ENCODE data around the gene MSH5. TPM values are rescaled to one million over a fixed set of nuclear protein-coding genes. Genes with fewer than 3 reads are reported as not detected.

The MSH5 gene
- total and polyA plus RNA-seq, 9 of the 15 experiments (the other 6 are each of a cell fraction or from before 2014, with no cell fraction given), result 12.5 to 104 (median 46.6) TPM

DNA sequence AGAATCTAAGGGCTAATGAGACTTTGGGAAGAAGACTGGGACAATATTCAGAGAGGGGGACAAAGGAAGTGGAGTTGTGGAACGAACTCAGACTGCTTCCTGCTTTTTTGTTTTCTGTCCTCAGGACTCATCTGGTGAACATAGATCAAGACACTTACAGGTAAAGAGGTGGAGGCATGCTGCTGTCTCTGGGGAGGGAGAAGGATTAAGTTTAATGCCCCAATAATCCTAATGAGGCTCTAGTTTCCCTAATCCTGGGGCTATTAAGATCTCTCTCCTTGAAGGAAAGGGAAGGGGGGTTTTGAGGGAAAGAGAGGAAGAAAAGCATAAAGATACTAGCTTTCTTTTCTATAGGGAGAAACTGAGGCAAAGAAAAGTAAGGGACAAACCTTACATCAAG lies 4.6 kb downstream of the MSH5 start:
- WGBS (ENCODE audit: insufficient coverage, low coverage, missing lambda C conversion rate), result 52% methylated on average over 1 of the region's 1 CpG

More for the DNA sequence above, 4.6 kb downstream of the MSH5 start:
- Histone ChIP-seq H3K27me3 (ENCODE audit: control insufficient read depth in 2 of 2, insufficient read depth in 2 of 2, low read length in 2 of 2) (no peaks in the 10 kb centered on the region), H3K4me2 (ENCODE audit: insufficient read depth, low read length) (peak overlapping the region; percentile 12; the same call in 1 of the 2 replicates), H3K9me3 (replicated peaks; ENCODE audit: control insufficient read depth, insufficient read depth, low read depth, low read length) (no peaks in the 10 kb centered on the region), H3K79me2 (ENCODE audit: control insufficient read depth, insufficient read depth, low read length) (peaks cover 28% of the 10 kb centered on the region), H3K4me1 (replicated peaks in 1 of 2; ENCODE audit: control insufficient read depth in 2 of 2, insufficient read depth in 2 of 2, low read length in 2 of 2) (peaks cover 31 to 33% of the 10 kb centered on the region in 2 experiments), H2AFZ (ENCODE audit: low read depth, low read length) (0 out of 2 replicates have a peak overlapping the region, but pooled peaks have one; percentile 5), H3K9ac (ENCODE audit: insufficient read depth in 1 of 2, low read depth in 2 of 2, low read length in 2 of 2) (peak overlapping the region; percentile 36 to 59), H3K4me3 (no peak overlapping the region), H4K20me1 (replicated peaks; ENCODE audit: control insufficient read depth, insufficient read depth, low read length) (no peaks in the 10 kb centered on the region), H3K9me1 (ENCODE audit: control insufficient read depth, insufficient read depth, low read length) (no peaks in the 10 kb centered on the region), H3K36me3 (ENCODE audit: control insufficient read depth, insufficient read depth, low read length) (peaks cover 69% of the 10 kb centered on the region), H3K27ac (ENCODE audit: extremely low read depth, low read depth, low read length) (peak overlapping the region; percentile 60)
- in situ Hi-C loops (cut with MboI) (no loop called here), intact Hi-C loops (cut with micrococcal nuclease) (no loop called here)
- ChIA-PET CTCF (ENCODE audit: low intra/inter-chr PET ratio) (interaction anchor here (0.6 kb wide), 1 partner anchor 91 kb away, joined by 4 read pairs; no protein-coding TSS in a partner anchor), POLR2A (interaction anchor here (0.7 to 1.4 kb wide), 2 partner anchors 14 to 15 kb away, joined by 3 to 4 read pairs; partner anchors contain the start of gene DDAH2)
- no peak for FAIRE-seq
- no TSS peak for BruUV-seq (replicated peaks)
- ATAC-seq, result no peak
- DNase-seq (ENCODE audit: extremely low read depth in 1 of 4, low spot score in 3 of 4), result no peak
- TF ChIP-seq SOX6 (IDR thresholded peaks at IDR 0.05) (no peak), CEBPG (CRISPR knock-in tag; IDR thresholded peaks at IDR 0.05) (0 out of 2 replicates have a peak, but pooled peaks have one; percentile 7), CEBPG (tag; conservative IDR thresholded peaks at IDR 0.05 in 1 of 2, IDR thresholded peaks at IDR 0.05 in 1 of 2) (no peak), BHLHE40 (IDR thresholded peaks at IDR 0.05; ENCODE audit: low read length) (no peak), GATA2 (CRISPR knock-in tag; IDR thresholded peaks at IDR 0.05) (0 out of 2 replicates have a peak, but pooled peaks have one; percentile 31), ETV5 (CRISPR knock-in tag; IDR thresholded peaks at IDR 0.05; ENCODE audit: low read depth) (0 out of 2 replicates have a peak, but pooled peaks have one; percentile 13), POLR2B (IDR thresholded peaks at IDR 0.05; ENCODE audit: low read depth, partially characterized antibody) (peak; percentile 17), ZBTB1 (CRISPR knock-in tag; IDR thresholded peaks at IDR 0.05; ENCODE audit: borderline replicate concordance, low read depth) (0 out of 2 replicates have a peak, but pooled peaks have one; percentile 24), KAT2B (IDR thresholded peaks at IDR 0.05; ENCODE audit: low read depth, low read length) (no peak), CHD2 (IDR thresholded peaks at IDR 0.05; ENCODE audit: low read depth, low read length) (no peak), TAL1 (IDR thresholded peaks at IDR 0.05) (no peak)
